ENCODE data around the gene RAI2.

DNA sequence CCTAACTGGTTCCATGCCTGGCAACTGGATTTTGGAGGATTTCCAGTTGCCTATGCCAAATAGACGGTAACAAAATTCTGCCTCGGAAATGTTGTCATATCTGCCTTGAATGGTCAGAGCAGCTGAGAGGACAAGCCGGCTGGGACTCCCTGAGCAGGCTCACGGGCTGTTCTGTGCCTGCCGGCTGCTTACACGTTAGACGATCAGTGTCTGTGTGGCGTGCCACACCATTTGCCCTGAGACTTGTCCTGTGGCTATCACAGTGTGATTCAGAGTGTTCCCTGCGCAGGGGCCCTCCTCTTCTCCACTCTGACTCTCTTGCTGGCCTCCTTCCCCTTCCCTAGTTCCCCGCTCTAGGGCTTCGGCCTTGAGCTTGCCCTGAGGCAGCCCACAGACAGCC lies 42.4 kb downstream of the RAI2 start:
- TF ChIP-seq, protein P1, sequence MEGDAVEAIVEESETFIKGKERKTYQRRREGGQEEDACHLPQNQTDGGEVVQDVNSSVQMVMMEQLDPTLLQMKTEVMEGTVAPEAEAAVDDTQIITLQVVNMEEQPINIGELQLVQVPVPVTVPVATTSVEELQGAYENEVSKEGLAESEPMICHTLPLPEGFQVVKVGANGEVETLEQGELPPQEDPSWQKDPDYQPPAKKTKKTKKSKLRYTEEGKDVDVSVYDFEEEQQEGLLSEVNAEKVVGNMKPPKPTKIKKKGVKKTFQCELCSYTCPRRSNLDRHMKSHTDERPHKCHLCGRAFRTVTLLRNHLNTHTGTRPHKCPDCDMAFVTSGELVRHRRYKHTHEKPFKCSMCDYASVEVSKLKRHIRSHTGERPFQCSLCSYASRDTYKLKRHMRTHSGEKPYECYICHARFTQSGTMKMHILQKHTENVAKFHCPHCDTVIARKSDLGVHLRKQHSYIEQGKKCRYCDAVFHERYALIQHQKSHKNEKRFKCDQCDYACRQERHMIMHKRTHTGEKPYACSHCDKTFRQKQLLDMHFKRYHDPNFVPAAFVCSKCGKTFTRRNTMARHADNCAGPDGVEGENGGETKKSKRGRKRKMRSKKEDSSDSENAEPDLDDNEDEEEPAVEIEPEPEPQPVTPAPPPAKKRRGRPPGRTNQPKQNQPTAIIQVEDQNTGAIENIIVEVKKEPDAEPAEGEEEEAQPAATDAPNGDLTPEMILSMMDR (IDR thresholded peaks at IDR 0.05 in 4 of 5, conservative IDR thresholded peaks at IDR 0.05 in 1 of 5) = no peak
- no peak for TF ChIP-seq POLR2A (IDR thresholded peaks at IDR 0.05)
